ENCODE data around the gene AGR2. TPM values are rescaled to one million over a fixed set of nuclear protein-coding genes. Genes with fewer than 3 reads are reported as not detected.

AGR2 gene
- total RNA-seq, 1 donor from 2014 or later = 2.9 TPM

- H3K27ac Mint-ChIP-seq = peak within 1 kb of the TSS; percentile 92
Observed at GRCh38 chr7:16753102-16753931, 51.5 kb downstream of the AGR2 start, which contains the start of gene TSPAN13. TSPAN13 (plus strand) TSS chr7:16753755; CDS start chr7:16753968, 213 bp downstream.

GRCh38 chr7:16747102-16747501, 57.7 kb downstream of the AGR2 start:
- no peak for DNase-seq (ENCODE audit: low spot score in 2 of 2, unreplicated experiment in 2 of 2)
- no peak for TF ChIP-seq CTCF (IDR thresholded peaks at IDR 0.05; ENCODE audit: unreplicated experiment)
- Mint-ChIP-seq H3K27ac (no peak overlapping the region), H3K4me3 (no peak overlapping the region), H3K4me1 (peaks cover 11% of the 10 kb centered on the region), H3K27me3 (ENCODE audit: low read depth) (peaks cover 4% of the 10 kb centered on the region), H3K9me3 (no peaks in the 10 kb centered on the region), H3K36me3 (no peaks in the 10 kb centered on the region)

More at GRCh38 chr7:16753102-16753931, 51.5 kb downstream of the AGR2 start, which contains the start of gene TSPAN13:
- TF ChIP-seq CTCF (IDR thresholded peaks at IDR 0.05; ENCODE audit: unreplicated experiment) = no peak
- peak; percentile 78 to 91 for DNase-seq (ENCODE audit: low spot score in 2 of 2, unreplicated experiment in 2 of 2)
- H3K27me3 Mint-ChIP-seq (ENCODE audit: low read depth) = peaks cover 2% of the 10 kb centered on the region
- H3K36me3 Mint-ChIP-seq = no peaks in the 10 kb centered on the region
- H3K9me3 Mint-ChIP-seq = no peaks in the 10 kb centered on the region
- peaks cover 19% of the 10 kb centered on the region for H3K4me1 Mint-ChIP-seq
- H3K4me3 Mint-ChIP-seq = peak within 1 kb of the TSS; percentile 81

- Mint-ChIP-seq H3K27me3 (ENCODE audit: low read depth) (peaks cover 2% of the 10 kb centered on the region), H3K9me3 (no peaks in the 10 kb centered on the region), H3K4me3 (no peak overlapping the region), H3K27ac (no peak overlapping the region), H3K36me3 (no peaks in the 10 kb centered on the region), H3K4me1 (peaks cover 19% of the 10 kb centered on the region)
- no peak for TF ChIP-seq CTCF (IDR thresholded peaks at IDR 0.05; ENCODE audit: unreplicated experiment)
- no peak for DNase-seq (ENCODE audit: low spot score in 2 of 2, unreplicated experiment in 2 of 2)
Observed at GRCh38 chr7:16745645-16746044, 59.2 kb downstream of the AGR2 start.

GRCh38 chr7:16744518-16745250, 60.1 kb downstream of the AGR2 start:
- TF ChIP-seq CTCF (IDR thresholded peaks at IDR 0.05; ENCODE audit: unreplicated experiment) = no peak
- no peaks in the 10 kb centered on the region for H3K9me3 Mint-ChIP-seq
- no peak overlapping the region for H3K4me3 Mint-ChIP-seq
- H3K27me3 Mint-ChIP-seq (ENCODE audit: low read depth) = peaks cover 2% of the 10 kb centered on the region
- peaks cover 29% of the 10 kb centered on the region for H3K4me1 Mint-ChIP-seq
- H3K27ac Mint-ChIP-seq = no peak overlapping the region
- no peak for DNase-seq (ENCODE audit: low spot score in 2 of 2, unreplicated experiment in 2 of 2)
- no peaks in the 10 kb centered on the region for H3K36me3 Mint-ChIP-seq

GRCh38 chr7:16743236-16743635, 61.6 kb downstream of the AGR2 start:
- peaks cover 2% of the 10 kb centered on the region for H3K27me3 Mint-ChIP-seq (ENCODE audit: low read depth)
- H3K9me3 Mint-ChIP-seq = no peaks in the 10 kb centered on the region
- no peak for TF ChIP-seq CTCF (IDR thresholded peaks at IDR 0.05; ENCODE audit: unreplicated experiment)
- H3K4me1 Mint-ChIP-seq = peaks cover 31% of the 10 kb centered on the region
- DNase-seq (ENCODE audit: low spot score in 2 of 2, unreplicated experiment in 2 of 2) = no peak
- no peak overlapping the region for H3K4me3 Mint-ChIP-seq
- H3K27ac Mint-ChIP-seq = no peak overlapping the region
- H3K36me3 Mint-ChIP-seq = no peaks in the 10 kb centered on the region
